Measurements from ENCODE around the gene WBP2.
"Not testable (repeated sequence)": the region's sequence is repeated elsewhere in the genome, so short reads cannot be mapped to it uniquely, and the experiment has no call there.

WBP2 gene

GRCh38 chr17:75814021-75814395 is 41.1 kb downstream of the WBP2 start:
- DNase-seq (ENCODE audit: low read depth, low spot score) = no peak

GRCh38 chr17:75813081-75814020 is 41.8 kb downstream of the WBP2 start:
- DNase-seq (ENCODE audit: low read depth, low spot score) = no peak

- no peak for DNase-seq (ENCODE audit: low read depth, low spot score)
Measured at GRCh38 chr17:75812096-75813013, 42.8 kb downstream of the WBP2 start.

GRCh38 chr17:75811174-75811573 is 44.0 kb downstream of the WBP2 start:
- DNase-seq (ENCODE audit: low read depth, low spot score) = no peak

GRCh38 chr17:75810756-75811155 is 44.4 kb downstream of the WBP2 start:
- not testable (repeated sequence) for DNase-seq (ENCODE audit: low read depth, low spot score)

GRCh38 chr17:75810216-75810615 is 44.9 kb downstream of the WBP2 start:
- no peak for DNase-seq (ENCODE audit: low read depth, low spot score)

GRCh38 chr17:75809631-75810111 is 45.5 kb downstream of the WBP2 start:
- DNase-seq (ENCODE audit: low read depth, low spot score) = no peak

GRCh38 chr17:75808905-75809621 is 46.1 kb downstream of the WBP2 start:
- no peak for DNase-seq (ENCODE audit: low read depth, low spot score)

GRCh38 chr17:75808549-75808904 is 46.6 kb downstream of the WBP2 start:
- no peak for DNase-seq (ENCODE audit: low read depth, low spot score)

- no peak for DNase-seq (ENCODE audit: low read depth, low spot score)
Measured at GRCh38 chr17:75807861-75808260, 47.3 kb downstream of the WBP2 start.

GRCh38 chr17:75806822-75807500 is 48.2 kb downstream of the WBP2 start:
- no peak for DNase-seq (ENCODE audit: low read depth, low spot score)

GRCh38 chr17:75803883-75804282 is 51.3 kb downstream of the WBP2 start:
- DNase-seq (ENCODE audit: low read depth, low spot score) = no peak

GRCh38 chr17:75799402-75799801 is 55.7 kb downstream of the WBP2 start:
- DNase-seq (ENCODE audit: low read depth, low spot score) = no peak

- no peak for DNase-seq (ENCODE audit: low read depth, low spot score)
Measured at GRCh38 chr17:75795820-75796607, 59.1 kb downstream of the WBP2 start.
